Measurements from ENCODE around the gene CSNK1D.

The CSNK1D gene

GRCh38 chr17:82237083-82237745 is 36.3 kb downstream of the CSNK1D start:
- ChIA-PET POLR2A (interaction anchor here (3.2 kb wide), 1 partner anchor 7 kb away, joined by 40 read pairs; the partner anchor contains the start of gene SLC16A3), CTCF (interaction anchor here (0.7 to 10.9 kb wide), 14 partner anchors 9 to 207 kb away, joined by 3 to 95 read pairs (median 3); partner anchors contain the start of gene RAC3)
- no peak for TF ChIP-seq CTCF (IDR thresholded peaks at IDR 0.05; ENCODE audit: insufficient read depth, low read length, missing control alignments)
- no peak for DNase-seq (ENCODE audit: low read depth, low spot score)
- H3K4me3 ChIP-seq (ENCODE audit: low read depth, low read length), result no peak overlapping the region

- H3K4me3 ChIP-seq (ENCODE audit: low read depth, low read length), result no peak overlapping the region
- DNase-seq (ENCODE audit: low read depth, low spot score), result no peak
- CTCF ChIA-PET, result interaction anchor here (0.6 to 10.9 kb wide), 15 partner anchors 9 to 206 kb away, joined by 3 to 95 read pairs (median 3); no protein-coding TSS in a partner anchor
- TF ChIP-seq CTCF (IDR thresholded peaks at IDR 0.05; ENCODE audit: insufficient read depth, low read length, missing control alignments), result peak; percentile 76
- POLR2A ChIA-PET, result no interaction called here
These were observed 37.1 kb downstream of the CSNK1D start for GRCh38 chr17:82236142-82236971.

- CTCF ChIA-PET, result interaction anchor here (0.6 to 10.9 kb wide), 9 partner anchors 9 to 86 kb away, joined by 3 to 95 read pairs (median 3); no protein-coding TSS in a partner anchor
- no peak for DNase-seq (ENCODE audit: low read depth, low spot score)
- no peak overlapping the region for H3K4me3 ChIP-seq (ENCODE audit: low read depth, low read length)
- POLR2A ChIA-PET, result no interaction called here
- TF ChIP-seq CTCF (IDR thresholded peaks at IDR 0.05; ENCODE audit: insufficient read depth, low read length, missing control alignments), result no peak
These were observed 37.7 kb downstream of the CSNK1D start for GRCh38 chr17:82235775-82236141.

- ChIA-PET CTCF (interaction anchor here (0.6 to 10.9 kb wide), 7 partner anchors 9 to 40 kb away, joined by 3 to 95 read pairs (median 3); no protein-coding TSS in a partner anchor), POLR2A (no interaction called here)
- TF ChIP-seq CTCF (IDR thresholded peaks at IDR 0.05; ENCODE audit: insufficient read depth, low read length, missing control alignments), result no peak
- no peak for DNase-seq (ENCODE audit: low read depth, low spot score)
- no peak overlapping the region for H3K4me3 ChIP-seq (ENCODE audit: low read depth, low read length)
These were observed 38.3 kb downstream of the CSNK1D start for GRCh38 chr17:82235056-82235774.

GRCh38 chr17:82234211-82235055 is 39.1 kb downstream of the CSNK1D start:
- no peak overlapping the region for H3K4me3 ChIP-seq (ENCODE audit: low read depth, low read length)
- CTCF ChIA-PET, result interaction anchor here (1.4 to 10.9 kb wide), 6 partner anchors 8 to 39 kb away, joined by 3 to 95 read pairs (median 4); no protein-coding TSS in a partner anchor
- TF ChIP-seq CTCF (IDR thresholded peaks at IDR 0.05; ENCODE audit: insufficient read depth, low read length, missing control alignments), result no peak
- POLR2A ChIA-PET, result interaction anchor here (1.5 kb wide), 1 partner anchor 8 kb away, joined by 7 read pairs; no protein-coding TSS in a partner anchor
- no peak for DNase-seq (ENCODE audit: low read depth, low spot score)
